ENCODE results near the gene FAM111A. TPM values are rescaled to one million over a fixed set of nuclear protein-coding genes. Genes with fewer than 3 reads are reported as not detected.
"Not testable (repeated sequence)": the region's sequence is repeated elsewhere in the genome, so short reads cannot be mapped to it uniquely, and the experiment has no call there.

Gene FAM111A
- polyA plus RNA-seq (ENCODE audit: insufficient read length): 25.4 TPM

GRCh38 chr11:59142530-59143507, at the start of gene FAM111A:
TSS of gene FAM111A (plus strand) at chr11:59142856. CDS start at chr11:59148873, 6,017 bp downstream.
- DNase-seq: peak; percentile 87

GRCh38 chr11:59093576-59093975, 49.1 kb upstream of the FAM111A start:
- not testable (repeated sequence) for DNase-seq

- DNase-seq: not testable (repeated sequence)
Observed at GRCh38 chr11:59095225-59095624, 47.4 kb upstream of the FAM111A start.

GRCh38 chr11:59095972-59096575, 46.6 kb upstream of the FAM111A start:
- DNase-seq: not testable (repeated sequence)

GRCh38 chr11:59097113-59097708, 45.4 kb upstream of the FAM111A start:
- DNase-seq: peak; percentile 40

- not testable (repeated sequence) for DNase-seq
Observed at GRCh38 chr11:59097938-59098337, 44.7 kb upstream of the FAM111A start.

GRCh38 chr11:59102259-59102765, 40.3 kb upstream of the FAM111A start:
- no peak for DNase-seq

GRCh38 chr11:59106363-59107336, 36.0 kb upstream of the FAM111A start, which contains the start of gene FAM111B:
TSS of gene FAM111B (plus strand) at chr11:59107237. CDS start at chr11:59109626, 2,389 bp downstream.
- peak; percentile 84 for DNase-seq

GRCh38 chr11:59107721-59108120, 34.9 kb upstream of the FAM111A start:
- not testable (repeated sequence) for DNase-seq

- DNase-seq: no peak
Observed at GRCh38 chr11:59112494-59112893, 30.2 kb upstream of the FAM111A start.

- no peak for DNase-seq
Observed at GRCh38 chr11:59114344-59114743, 28.3 kb upstream of the FAM111A start.

- no peak for DNase-seq
Observed at GRCh38 chr11:59115553-59115952, 27.1 kb upstream of the FAM111A start.

GRCh38 chr11:59117774-59118173, 24.9 kb upstream of the FAM111A start:
- DNase-seq: no peak

GRCh38 chr11:59119826-59120225, 22.8 kb upstream of the FAM111A start:
- DNase-seq: no peak

- peak; percentile 77 for DNase-seq
Observed at GRCh38 chr11:59135648-59136461, 6.8 kb upstream of the FAM111A start.

GRCh38 chr11:59136551-59136950, 6.1 kb upstream of the FAM111A start:
- not testable (repeated sequence) for DNase-seq

- DNase-seq: no peak
Observed at GRCh38 chr11:59137190-59137589, 5.5 kb upstream of the FAM111A start.

- DNase-seq: no peak
Observed at GRCh38 chr11:59138643-59139042, 4.0 kb upstream of the FAM111A start.

- DNase-seq: no peak
Observed at GRCh38 chr11:59141191-59141590, 1.5 kb upstream of the FAM111A start.

GRCh38 chr11:59141673-59142460, 789 bp upstream of the FAM111A start:
- DNase-seq: peak; percentile 16

Measured in hindlimb muscle (tissue), 1 donor.